HG03159 (cell line): ENCODE data around the gene MUTYH.

Experiments
- ATAC-seq: cut with Tn5 transposase; IDR thresholded peaks from one replicate; pipeline ENCODE4 v1.9.1; 2021; ENCODE audit warnings: mild to moderate bottlenecking, moderate library complexity; ENCODE audit not compliant: unreplicated experiment

MUTYH gene

GRCh38 chr1:45282351-45282750 lies 57.9 kb downstream of the MUTYH start:
- no peak for ATAC-seq
